Tibial artery (tissue), 4 donors: Measurements from ENCODE around the gene CHKB.

Experiments used
- DNase-seq, 2 donors: peaks; one replicate each; pipeline ENCODE4 v3.0.0-alpha.2; 2019
- H3K27ac ChIP-seq, 2 donors: fragments of 200-600 bp; sonication (generic) in 1 of 2; 1 replicate in 1 of 2; 2 replicates in 1 of 2; pipeline ENCODE4 v1.5.1; 2018 to 2019; ENCODE audit warnings: mild to moderate bottlenecking in 1 of 2
- H3K27me3 ChIP-seq, 2 donors: fragments of 200-600 bp; sonication (generic) in 1 of 2; one replicate each; pipeline versions ENCODE4 v1.5.1 to v1.6.0; 2016 to 2019
- H3K36me3 ChIP-seq, 3 donors: fragments of 200-600 bp; sonication (generic) in 2 of 3; one replicate each; pipeline ENCODE4 v1.5.1; 2016 to 2019; ENCODE audit warnings: mild to moderate bottlenecking in 2 of 3
- H3K4me1 ChIP-seq, 4 donors: fragments of 200-600 bp; sonication (generic) in 2 of 4; 1 replicate in 3 of 4; 2 replicates in 1 of 4; pipeline ENCODE4 v1.5.1; 2016 to 2019
- H3K4me3 ChIP-seq, 2 donors: fragments of 200-600 bp; sonication (generic) in 1 of 2; 1 replicate in 1 of 2; 2 replicates in 1 of 2; pipeline ENCODE4 v1.5.1; 2018 to 2019; ENCODE audit warnings: mild to moderate bottlenecking in 2 of 2
- H3K9me3 ChIP-seq, 3 donors: fragments of 200-600 bp; sonication (generic) in 1 of 3; one replicate each; pipeline ENCODE4 v1.5.1; 2016 to 2019
- CTCF ChIP-seq, 2 experiments: fragments of 200-600 bp in 1 of 2; fragments of 450-650 bp in 1 of 2; IDR thresholded peaks; one replicate each; pipeline ENCODE4 v1.5.1; 2017 to 2019; ENCODE audit warnings: antibody characterized with exemption in 2 of 2, mild to moderate bottlenecking in 1 of 2, moderate library complexity in 1 of 2
- intact Hi-C: fragments of 100-400 bp; cut with DNase I; formaldehyde crosslinking; loops from one replicate; pipeline ENCODE4 v1.15.0; 2023; ENCODE audit warnings: low total_unique reads

CHKB gene

GRCh38 chr22:50602338-50602700 is 19.7 kb upstream of the CHKB start:
- no peak for TF ChIP-seq CTCF (IDR thresholded peaks at IDR 0.05)
- H3K4me3 ChIP-seq, result no peak overlapping the region
- no peak for DNase-seq
- intact Hi-C loops, result no loop called here
- H3K36me3 ChIP-seq, result no peaks in the 10 kb centered on the region
- peaks cover 0 to 18% (median 10%) of the 10 kb centered on the region in 4 donors for H3K4me1 ChIP-seq
- H3K27me3 ChIP-seq, result peaks cover 5 to 87% of the 10 kb centered on the region in 2 donors
- no peak overlapping the region for H3K27ac ChIP-seq
- no peaks in the 10 kb centered on the region for H3K9me3 ChIP-seq

GRCh38 chr22:50601669-50602337 is 19.2 kb upstream of the CHKB start:
- Histone ChIP-seq H3K9me3 (no peaks in the 10 kb centered on the region), H3K4me1 (peaks cover 0 to 18% (median 10%) of the 10 kb centered on the region in 4 donors), H3K4me3 (no peak overlapping the region), H3K27me3 (peaks cover 5 to 82% of the 10 kb centered on the region in 2 donors), H3K36me3 (peaks cover 0 to 5% (median 0%) of the 10 kb centered on the region in 3 donors), H3K27ac (no peak overlapping the region)
- intact Hi-C loops, result no loop called here
- DNase-seq, result no peak
- no peak for TF ChIP-seq CTCF (IDR thresholded peaks at IDR 0.05)

GRCh38 chr22:50600967-50601668 is 18.5 kb upstream of the CHKB start:
- H3K9me3 ChIP-seq, result no peaks in the 10 kb centered on the region
- intact Hi-C loops, result no loop called here
- peaks cover 0 to 18% (median 10%) of the 10 kb centered on the region in 4 donors for H3K4me1 ChIP-seq
- H3K27me3 ChIP-seq, result peaks cover 5 to 75% of the 10 kb centered on the region in 2 donors
- H3K27ac ChIP-seq, result no peak overlapping the region
- TF ChIP-seq CTCF (IDR thresholded peaks at IDR 0.05), result no peak
- DNase-seq, result peak in 1 of 2 donors; percentile 7
- H3K36me3 ChIP-seq, result peaks cover 0 to 6% (median 0%) of the 10 kb centered on the region in 3 donors
- peak overlapping the region; percentile 25 to 47 for H3K4me3 ChIP-seq

- no peaks in the 10 kb centered on the region for H3K9me3 ChIP-seq
- DNase-seq, result peak in 1 of 2 donors; percentile 10
- peaks cover 0 to 6% (median 0%) of the 10 kb centered on the region in 3 donors for H3K36me3 ChIP-seq
- intact Hi-C loops, result no loop called here
- H3K27me3 ChIP-seq, result peaks cover 5 to 70% of the 10 kb centered on the region in 2 donors
- peak within 1 kb of the TSS; percentile 25 to 47 for H3K4me3 ChIP-seq
- H3K4me1 ChIP-seq, result peaks cover 0 to 18% (median 10%) of the 10 kb centered on the region in 4 donors
- no peak for TF ChIP-seq CTCF (IDR thresholded peaks at IDR 0.05)
- no peak within 1 kb of the TSS for H3K27ac ChIP-seq
Measured at GRCh38 chr22:50600538-50600937, 17.9 kb upstream of the CHKB start, which contains the start of gene MAPK8IP2. MAPK8IP2 (plus strand) TSS chr22:50600793; CDS start chr22:50600819, 26 bp downstream.

- DNase-seq, result peak in 1 of 2 donors; percentile 27
Measured at GRCh38 chr22:50599816-50600455, 17.3 kb upstream of the CHKB start.

More at GRCh38 chr22:50599816-50600455, 17.3 kb upstream of the CHKB start:
- Histone ChIP-seq H3K4me3 (peak overlapping the region; percentile 25 to 47), H3K27ac (no peak overlapping the region), H3K9me3 (no peaks in the 10 kb centered on the region), H3K4me1 (peaks cover 0 to 18% (median 10%) of the 10 kb centered on the region in 4 donors), H3K27me3 (peaks cover 5 to 64% of the 10 kb centered on the region in 2 donors), H3K36me3 (peaks cover 0 to 9% (median 5%) of the 10 kb centered on the region in 3 donors)
- intact Hi-C loops, result no loop called here
- TF ChIP-seq CTCF (IDR thresholded peaks at IDR 0.05), result no peak
